NT2/D1 (cell line): ENCODE data around the gene PCDHA9.

ENCODE experiments used
- SUZ12 ChIP-seq: IDR thresholded peaks from 2 replicates; pipeline ENCODE4 v1.6.1; 2011; ENCODE audit not compliant: insufficient read length, insufficient read depth; ENCODE audit errors: extremely low read depth
- YY1 ChIP-seq: IDR thresholded peaks from 2 replicates; pipeline ENCODE4 v1.6.1; 2011; ENCODE audit not compliant: insufficient read length, insufficient read depth
- ZNF274 ChIP-seq: IDR thresholded peaks from 2 replicates; pipeline ENCODE4 v1.6.1; 2011; ENCODE audit warnings: mild to moderate bottlenecking, low read depth, low read length

- TF ChIP-seq YY1 (no peak), ZNF274 (no peak), SUZ12 (no peak)
These were observed 46.7 kb upstream of the PCDHA9 start for GRCh38 chr5:140801494-140801841.
